Uterus (tissue), 2 donors: ENCODE measurements around the gene AOAH.

ENCODE experiments used
- POLR2A ChIP-seq, 2 donors: fragments of 450-650 bp; IDR thresholded peaks; one replicate each; pipeline ENCODE4 v1.6.1; 2016; ENCODE audit warnings: antibody characterized with exemption in 2 of 2, mild to moderate bottlenecking in 1 of 2, moderate library complexity in 1 of 2
- TF ChIP-seq, protein P1 (sequence below), 4 experiments: fragments of 200-600 bp in 2 of 4; fragments of 450-650 bp in 2 of 4; sonication (generic) in 2 of 4; IDR thresholded peaks; one replicate each; pipeline ENCODE4 v1.5.1; 2016 to 2019; ENCODE audit warnings: antibody characterized with exemption in 4 of 4, mild to moderate bottlenecking in 2 of 4, moderate library complexity in 1 of 4

DNA sequence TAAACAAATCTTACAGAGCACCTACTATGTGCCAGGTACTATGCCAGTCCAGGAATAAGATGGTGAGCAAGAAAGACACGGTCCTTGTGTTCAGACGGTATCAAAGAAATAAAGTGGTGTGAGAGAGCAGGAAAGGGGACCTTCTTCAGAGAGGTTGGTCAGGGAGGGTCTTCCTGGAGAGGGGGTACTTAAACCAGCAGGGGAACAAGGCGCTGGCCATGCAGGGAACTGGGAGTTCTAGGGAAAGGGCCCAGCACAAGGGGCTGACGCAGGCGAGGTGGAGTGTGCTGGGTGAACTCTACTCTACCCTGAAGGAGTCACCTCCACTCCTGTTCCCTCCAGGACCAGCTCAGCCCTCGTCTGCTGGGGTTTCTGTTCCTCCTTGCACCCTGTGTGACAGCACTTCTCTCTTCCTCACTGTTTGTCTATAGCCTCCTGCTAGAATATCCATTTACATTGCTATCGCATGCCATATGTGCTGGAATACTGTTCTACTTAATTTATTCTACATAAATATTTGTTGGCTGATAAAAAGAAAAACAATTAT is 73.5 kb downstream of the AOAH start:
- no peak for TF ChIP-seq POLR2A (IDR thresholded peaks at IDR 0.05)
- TF ChIP-seq, protein P1, sequence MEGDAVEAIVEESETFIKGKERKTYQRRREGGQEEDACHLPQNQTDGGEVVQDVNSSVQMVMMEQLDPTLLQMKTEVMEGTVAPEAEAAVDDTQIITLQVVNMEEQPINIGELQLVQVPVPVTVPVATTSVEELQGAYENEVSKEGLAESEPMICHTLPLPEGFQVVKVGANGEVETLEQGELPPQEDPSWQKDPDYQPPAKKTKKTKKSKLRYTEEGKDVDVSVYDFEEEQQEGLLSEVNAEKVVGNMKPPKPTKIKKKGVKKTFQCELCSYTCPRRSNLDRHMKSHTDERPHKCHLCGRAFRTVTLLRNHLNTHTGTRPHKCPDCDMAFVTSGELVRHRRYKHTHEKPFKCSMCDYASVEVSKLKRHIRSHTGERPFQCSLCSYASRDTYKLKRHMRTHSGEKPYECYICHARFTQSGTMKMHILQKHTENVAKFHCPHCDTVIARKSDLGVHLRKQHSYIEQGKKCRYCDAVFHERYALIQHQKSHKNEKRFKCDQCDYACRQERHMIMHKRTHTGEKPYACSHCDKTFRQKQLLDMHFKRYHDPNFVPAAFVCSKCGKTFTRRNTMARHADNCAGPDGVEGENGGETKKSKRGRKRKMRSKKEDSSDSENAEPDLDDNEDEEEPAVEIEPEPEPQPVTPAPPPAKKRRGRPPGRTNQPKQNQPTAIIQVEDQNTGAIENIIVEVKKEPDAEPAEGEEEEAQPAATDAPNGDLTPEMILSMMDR (IDR thresholded peaks at IDR 0.05): no peak
